Prostate gland (tissue), 2 donors: ENCODE data around the gene ATP2C2. TPM values are rescaled to one million over a fixed set of nuclear protein-coding genes. Genes with fewer than 3 reads are reported as not detected.
A peak's percentile ranks its signal among the peaks of the same experiment; 100 is the strongest.

ENCODE experiments used
- DNase-seq: peaks from one replicate; pipeline ENCODE4 v3.0.0-alpha.2; 2019; ENCODE audit warnings: low spot score
- H3K27ac ChIP-seq, 2 donors: fragments of 200-600 bp; sonication (generic); 2 replicates each; pipeline ENCODE4 v1.5.1; 2017 to 2019
- H3K27me3 ChIP-seq: fragments of 200-600 bp; sonication (generic); replicated peaks from 2 replicates; pipeline ENCODE4 v1.5.1; 2019; ENCODE audit not compliant: insufficient read depth
- H3K36me3 ChIP-seq, 2 donors: fragments of 200-600 bp; sonication (generic); 1 replicate in 1 of 2; 2 replicates in 1 of 2; pipeline versions ENCODE4 v1.5.1 to v1.8.1; 2017 to 2019
- H3K4me1 ChIP-seq: fragments of 200-600 bp; sonication (generic); replicated peaks from 2 replicates; pipeline ENCODE4 v1.5.1; 2019
- H3K4me3 ChIP-seq, 2 donors: fragments of 200-600 bp; sonication (generic); 2 replicates each; pipeline ENCODE4 v1.5.1; 2017 to 2019
- H3K9me3 ChIP-seq: fragments of 200-600 bp; sonication (generic); 2 replicates; pipeline ENCODE4 v1.5.1; 2017
- POLR2A ChIP-seq: fragments of 450-650 bp; IDR thresholded peaks from one replicate; pipeline ENCODE4 v1.6.1; 2016; ENCODE audit warnings: antibody characterized with exemption, mild to moderate bottlenecking
- POLR2AphosphoS5 ChIP-seq: sonication (generic); formaldehyde crosslinking; IDR thresholded peaks from one replicate; pipeline ENCODE4 v1.6.1; 2017; ENCODE audit warnings: antibody characterized with exemption
- WGBS: methylation state at CpG from one replicate; pipeline ENCODE4 v1.1.5; 2018; 5-methylcytosine and 5-hydroxymethylcytosine counted together
- intact Hi-C: fragments of 100-400 bp; cut with DNase I; formaldehyde crosslinking; loops from one replicate; pipeline ENCODE4 v1.14.2; 2022
- total RNA-seq, 2 donors: library from RNA; depleted of rRNA; stranded (reverse); fragments of >200 nt; gene quantifications; one replicate each; pipeline ENCODE4 v1.1.0, GENCODE V29; 2016
- TF ChIP-seq, protein P1 (sequence below), 4 experiments: fragments of 200-600 bp in 2 of 4; fragments of 450-650 bp in 2 of 4; sonication (generic) in 2 of 4; IDR thresholded peaks; 1 replicate in 3 of 4; 2 replicates in 1 of 4; pipeline ENCODE4 v1.5.1; 2016 to 2019; ENCODE audit warnings: antibody characterized with exemption in 4 of 4, mild to moderate bottlenecking in 2 of 4, moderate library complexity in 2 of 4

The ATP2C2 gene
- total RNA-seq, 2 donors from 2014 or later: 43.7 to 56.1 TPM

DNA sequence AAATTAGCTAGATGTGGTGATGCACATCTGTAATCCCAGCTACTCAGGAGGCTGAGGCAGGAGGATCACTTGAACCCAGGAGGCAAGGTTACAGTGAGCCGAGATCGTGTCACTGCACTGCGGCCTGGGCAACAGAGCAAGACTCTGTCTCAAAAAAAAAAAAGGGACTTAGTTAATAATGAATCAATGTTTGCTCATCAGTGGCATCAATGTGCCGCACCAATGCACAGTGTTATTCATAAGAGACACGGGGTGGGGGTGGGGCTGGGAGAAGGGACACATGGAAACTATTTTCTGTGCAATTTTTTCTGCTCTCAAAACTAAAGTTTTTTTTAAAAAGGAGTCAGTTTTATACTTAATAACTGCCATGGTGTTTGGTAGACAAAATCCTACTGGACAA lies 6.8 kb upstream of the ATP2C2 start:
- 79% methylated on average over 5 of the region's 5 CpGs for WGBS
- TF ChIP-seq POLR2A (no peak), POLR2AphosphoS5 (no peak)
- TF ChIP-seq, protein P1, sequence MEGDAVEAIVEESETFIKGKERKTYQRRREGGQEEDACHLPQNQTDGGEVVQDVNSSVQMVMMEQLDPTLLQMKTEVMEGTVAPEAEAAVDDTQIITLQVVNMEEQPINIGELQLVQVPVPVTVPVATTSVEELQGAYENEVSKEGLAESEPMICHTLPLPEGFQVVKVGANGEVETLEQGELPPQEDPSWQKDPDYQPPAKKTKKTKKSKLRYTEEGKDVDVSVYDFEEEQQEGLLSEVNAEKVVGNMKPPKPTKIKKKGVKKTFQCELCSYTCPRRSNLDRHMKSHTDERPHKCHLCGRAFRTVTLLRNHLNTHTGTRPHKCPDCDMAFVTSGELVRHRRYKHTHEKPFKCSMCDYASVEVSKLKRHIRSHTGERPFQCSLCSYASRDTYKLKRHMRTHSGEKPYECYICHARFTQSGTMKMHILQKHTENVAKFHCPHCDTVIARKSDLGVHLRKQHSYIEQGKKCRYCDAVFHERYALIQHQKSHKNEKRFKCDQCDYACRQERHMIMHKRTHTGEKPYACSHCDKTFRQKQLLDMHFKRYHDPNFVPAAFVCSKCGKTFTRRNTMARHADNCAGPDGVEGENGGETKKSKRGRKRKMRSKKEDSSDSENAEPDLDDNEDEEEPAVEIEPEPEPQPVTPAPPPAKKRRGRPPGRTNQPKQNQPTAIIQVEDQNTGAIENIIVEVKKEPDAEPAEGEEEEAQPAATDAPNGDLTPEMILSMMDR (IDR thresholded peaks at IDR 0.05): no peak
- H3K36me3 ChIP-seq: no peaks in the 10 kb centered on the region
- no peak for DNase-seq
- no peaks in the 10 kb centered on the region for H3K27me3 ChIP-seq
- no peak overlapping the region for H3K27ac ChIP-seq
- no peaks in the 10 kb centered on the region for H3K9me3 ChIP-seq
- no peaks in the 10 kb centered on the region for H3K4me1 ChIP-seq
- no peak overlapping the region for H3K4me3 ChIP-seq
- intact Hi-C loops: no loop called here

DNA sequence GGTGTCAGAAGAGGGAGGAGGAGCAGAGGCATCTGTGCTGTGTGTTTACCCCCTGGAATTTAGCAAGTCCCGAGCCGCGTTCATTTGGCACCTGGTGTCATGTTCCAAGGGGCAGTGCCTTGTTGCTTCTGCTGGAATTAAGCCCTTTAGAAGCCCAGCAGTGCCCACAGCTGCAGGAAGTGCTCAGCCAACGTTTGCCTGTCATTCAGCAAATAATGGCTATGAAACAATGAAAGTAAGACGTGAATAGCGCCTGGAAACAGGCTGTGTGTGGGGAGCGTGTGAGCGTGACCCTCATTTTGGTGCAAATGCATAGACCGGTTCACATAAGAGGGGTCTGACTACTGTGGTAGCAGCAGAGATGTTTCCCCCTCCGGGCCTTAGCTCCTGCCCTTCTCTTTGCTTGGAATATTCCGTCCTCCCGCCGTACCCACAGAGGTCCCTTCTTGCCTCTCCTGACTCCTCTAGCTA lies 5.8 kb upstream of the ATP2C2 start:
- TF ChIP-seq, protein P1 (IDR thresholded peaks at IDR 0.05): no peak
- TF ChIP-seq POLR2A: no peak
- no peak for TF ChIP-seq POLR2AphosphoS5
- Histone ChIP-seq H3K9me3 (no peaks in the 10 kb centered on the region), H3K4me1 (no peaks in the 10 kb centered on the region)

DNA sequence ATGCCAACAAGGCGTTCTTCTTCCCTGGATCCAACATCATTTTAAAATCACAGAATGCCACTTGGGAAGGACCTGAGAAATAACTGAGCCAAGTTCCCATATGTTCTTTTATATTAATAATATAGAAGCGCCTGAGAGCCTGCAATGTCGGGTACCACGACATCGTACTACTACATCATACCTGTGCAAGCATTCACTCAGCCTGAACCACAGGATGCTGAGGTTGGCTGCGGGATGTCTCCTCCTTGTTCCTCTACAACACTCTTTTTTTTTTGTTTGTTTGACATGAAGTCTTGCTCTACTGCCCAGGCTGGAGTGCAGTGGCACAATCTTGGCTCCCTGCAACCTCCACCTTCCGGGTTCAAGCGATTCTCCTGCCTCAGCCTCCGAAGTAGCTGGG lies 2.1 kb upstream of the ATP2C2 start:
- intact Hi-C loops: no loop called here
- no peak overlapping the region for H3K27ac ChIP-seq
- no peaks in the 10 kb centered on the region for H3K4me1 ChIP-seq
- no peaks in the 10 kb centered on the region for H3K27me3 ChIP-seq
- no peaks in the 10 kb centered on the region for H3K9me3 ChIP-seq
- H3K36me3 ChIP-seq: no peaks in the 10 kb centered on the region
- no peak overlapping the region for H3K4me3 ChIP-seq
- no peak for DNase-seq
- WGBS: 84% methylated on average over 9 of the region's 9 CpGs
- TF ChIP-seq, protein P1 (IDR thresholded peaks at IDR 0.05): no peak
- TF ChIP-seq POLR2AphosphoS5: no peak
- TF ChIP-seq POLR2A: no peak

More for the DNA sequence above, 5.8 kb upstream of the ATP2C2 start:
- H3K4me3 ChIP-seq: no peak overlapping the region
- no peak for DNase-seq
- H3K27ac ChIP-seq: no peak overlapping the region
- no peaks in the 10 kb centered on the region for H3K27me3 ChIP-seq
- intact Hi-C loops: no loop called here
- WGBS: 48% methylated on average over 13 of the region's 13 CpGs
- H3K36me3 ChIP-seq: no peaks in the 10 kb centered on the region

DNA sequence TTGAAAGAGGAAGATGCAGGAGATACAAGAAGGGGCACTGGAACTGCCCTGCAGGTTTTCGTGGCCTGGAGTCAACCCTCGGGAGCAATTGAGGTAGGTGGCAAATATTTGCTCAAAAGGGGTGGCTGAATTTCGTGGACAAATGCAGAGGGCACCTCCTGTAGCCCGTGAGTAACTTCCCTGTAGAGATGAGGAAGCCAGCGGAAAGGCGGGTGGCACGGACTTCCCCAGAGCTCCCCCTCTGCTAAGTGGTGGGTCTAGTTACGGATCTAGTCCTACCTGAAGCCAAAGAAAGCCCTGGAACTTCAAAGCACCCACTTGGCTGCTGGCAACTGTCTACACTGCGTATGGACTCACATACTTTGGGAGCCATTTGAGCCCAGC lies 1.0 kb upstream of the ATP2C2 start:
- Histone ChIP-seq H3K27me3 (no peaks in the 10 kb centered on the region), H3K4me1 (no peaks in the 10 kb centered on the region), H3K9me3 (no peaks in the 10 kb centered on the region), H3K4me3 (no peak overlapping the region), H3K27ac (no peak overlapping the region), H3K36me3 (no peaks in the 10 kb centered on the region)
- 43% methylated on average over 9 of the region's 9 CpGs for WGBS
- no peak for TF ChIP-seq POLR2AphosphoS5
- TF ChIP-seq, protein P1 (IDR thresholded peaks at IDR 0.05): no peak
- no peak for TF ChIP-seq POLR2A
- DNase-seq: no peak
- intact Hi-C loops: no loop called here

DNA sequence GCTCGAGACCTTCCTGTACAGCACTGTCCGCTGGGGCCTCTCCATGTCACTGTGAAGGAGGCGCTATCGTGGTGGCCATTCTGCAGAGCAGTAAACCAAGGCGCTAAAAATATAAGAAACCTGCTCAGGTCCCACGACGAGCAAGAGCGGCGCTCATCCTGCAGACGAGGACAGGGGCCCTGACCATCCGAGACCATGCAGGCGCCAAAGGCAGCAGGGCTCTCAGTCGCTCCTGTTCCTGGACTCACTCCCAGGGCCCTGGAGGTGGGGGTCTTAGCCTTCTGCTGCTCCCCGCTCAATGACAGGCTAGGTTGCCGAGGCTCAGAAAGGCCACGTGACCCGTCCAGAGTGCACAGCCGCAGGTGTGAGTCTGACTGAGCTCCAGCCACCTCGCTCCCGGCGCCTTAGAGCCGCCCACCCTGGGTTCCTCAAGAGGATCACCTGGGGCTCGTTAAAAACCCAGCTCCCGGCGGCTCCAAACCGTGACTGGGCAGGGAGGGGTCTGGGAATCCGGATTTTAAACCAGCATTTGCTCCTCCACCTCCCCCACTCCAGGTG lies 509 bp upstream of the ATP2C2 start:
- intact Hi-C loops: no loop called here
- Histone ChIP-seq H3K36me3 (no peaks in the 10 kb centered on the region), H3K27me3 (no peaks in the 10 kb centered on the region), H3K4me1 (no peaks in the 10 kb centered on the region), H3K4me3 (peak overlapping the region; percentile 45 to 46), H3K9me3 (no peaks in the 10 kb centered on the region), H3K27ac (peak overlapping the region; percentile 70 to 75)
- WGBS: 28% methylated on average over 24 of the region's 27 CpGs
- DNase-seq: peak; percentile 26
- TF ChIP-seq POLR2AphosphoS5 (no peak), POLR2A (no peak)
- TF ChIP-seq, protein P1 (IDR thresholded peaks at IDR 0.05): no peak
